ENCODE results near the gene RTP2. TPM values are rescaled to one million over a fixed set of nuclear protein-coding genes. Genes with fewer than 3 reads are reported as not detected.

Gene RTP2
- total and polyA plus RNA-seq, 5 donors from 2014 or later = not detected

DNA sequence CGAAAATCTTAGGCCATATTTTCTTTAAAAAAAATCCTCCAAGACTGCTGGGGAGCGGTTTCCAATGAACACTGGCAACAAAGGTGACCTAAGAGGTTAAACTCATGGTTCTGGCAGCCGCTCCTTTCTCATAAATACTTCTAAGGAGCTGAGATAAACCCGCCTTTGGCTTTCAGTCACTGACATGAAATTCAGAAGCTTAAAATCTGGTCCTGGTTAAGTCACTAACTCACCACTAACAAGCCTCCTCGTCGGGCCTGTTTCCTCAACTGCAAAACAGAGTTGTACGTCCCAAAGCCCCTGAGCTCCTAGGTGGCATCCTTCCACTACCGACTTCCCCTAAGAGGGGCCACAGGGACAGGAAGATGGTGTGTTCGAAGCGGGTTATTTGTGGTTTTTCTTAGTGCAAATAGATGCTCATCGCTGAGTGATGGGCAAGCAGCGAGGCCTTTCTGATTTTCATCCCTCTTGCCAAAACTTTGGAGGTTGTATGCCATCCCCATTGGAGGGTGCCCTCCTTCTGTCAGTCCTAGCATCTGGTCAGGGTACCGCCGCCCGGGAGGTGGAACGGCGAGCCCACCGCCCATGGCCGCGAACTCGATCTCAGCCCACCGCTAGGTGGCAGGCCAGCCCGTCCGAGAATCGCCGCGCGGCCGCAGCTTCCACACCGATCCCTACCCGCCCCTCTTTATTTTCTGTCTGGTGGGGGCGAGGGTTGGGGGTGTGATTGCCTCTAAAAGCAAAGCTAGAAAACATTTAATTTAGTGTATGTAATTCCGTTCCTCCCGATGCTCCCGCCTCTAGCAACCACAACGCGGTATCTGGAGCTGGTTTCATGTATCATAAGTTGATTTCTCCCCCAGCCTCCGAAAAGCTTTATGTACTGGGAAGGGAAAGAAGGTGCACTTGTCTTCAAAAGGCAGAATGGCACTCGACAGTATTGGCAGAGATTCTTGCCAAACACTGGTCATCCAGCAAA lies 38.4 kb upstream of the RTP2 start:
- Histone ChIP-seq H3K9me3 (ENCODE audit: control insufficient read depth in 2 of 2, low read length in 2 of 2) (no peaks in the 10 kb centered on the region), H3K4me1 (ENCODE audit: control insufficient read depth, insufficient read depth, low read length, poor library complexity, severe bottlenecking) (peaks cover 77% of the 10 kb centered on the region), H3K4me3 (ENCODE audit: low read depth, low read length) (peak overlapping the region; percentile 97), H3K36me3 (ENCODE audit: control insufficient read depth, insufficient read depth, low read length) (no peaks in the 10 kb centered on the region), H3K27me3 (ENCODE audit: control insufficient read depth, insufficient read depth, low read length) (no peaks in the 10 kb centered on the region), H3K27ac (ENCODE audit: insufficient read depth, low read length, poor library complexity, severe bottlenecking) (peak overlapping the region; percentile 86)
- ATAC-seq (ENCODE audit: low read depth in 2 of 2) = peak; percentile 5 to 6
- peak overlapping the region; percentile 98 to 100 (median 100) for H3K27ac Mint-ChIP-seq
- peak overlapping the region; percentile 95 to 98 (median 97) for H3K4me3 Mint-ChIP-seq
- no peaks in the 10 kb centered on the region for H3K9me3 Mint-ChIP-seq
- peaks cover 6% of the 10 kb centered on the region for H3K27me3 Mint-ChIP-seq
- DNase-seq = peak; percentile 50 to 71 (median 69)
- no peaks in the 10 kb centered on the region for H3K36me3 Mint-ChIP-seq
- H3K4me1 Mint-ChIP-seq = peaks cover 14 to 61% (median 33%) of the 10 kb centered on the region in 4 donors

DNA sequence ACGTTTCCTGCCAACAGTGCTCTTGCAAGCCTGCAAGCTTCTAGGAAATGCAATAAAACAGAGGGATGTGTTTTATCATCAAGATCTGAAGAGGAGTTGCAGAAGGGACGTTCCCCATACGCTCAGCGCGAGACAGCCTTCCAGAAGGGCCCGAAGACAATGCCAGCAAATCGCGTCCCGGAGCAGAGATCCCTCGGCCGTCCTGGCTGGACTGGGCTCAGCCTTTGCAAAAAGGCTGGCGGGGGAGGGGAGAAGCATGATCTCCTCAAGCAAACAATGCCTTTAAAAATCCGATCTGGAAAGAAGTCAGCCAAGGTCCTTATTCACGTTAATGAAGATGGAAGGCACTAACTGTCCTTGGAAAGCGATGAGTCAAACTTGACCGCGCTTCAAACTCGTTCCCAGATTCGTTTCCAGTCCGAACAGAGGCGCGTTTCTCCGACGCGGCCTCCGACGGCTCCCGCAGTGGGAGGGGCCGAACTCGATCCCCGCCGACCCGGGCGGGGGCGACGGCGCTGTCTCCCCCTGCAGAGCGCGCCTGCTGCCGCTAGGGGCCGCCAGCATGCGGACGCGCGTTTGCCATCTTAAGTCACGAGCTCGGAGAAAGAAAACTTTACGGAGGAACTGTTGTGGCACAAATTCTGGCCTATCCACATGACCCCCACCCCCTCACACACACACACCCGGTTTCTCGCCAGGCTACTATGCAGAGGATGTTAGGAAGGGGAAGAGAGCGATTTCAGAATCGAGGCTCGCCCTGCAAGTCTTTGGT lies 37.4 kb upstream of the RTP2 start:
- H3K4me1 Mint-ChIP-seq = peaks cover 14 to 58% (median 31%) of the 10 kb centered on the region in 4 donors
- peak overlapping the region; percentile 86 for H3K27ac ChIP-seq (ENCODE audit: insufficient read depth, low read length, poor library complexity, severe bottlenecking)
- peak overlapping the region; percentile 97 for H3K4me3 ChIP-seq (ENCODE audit: low read depth, low read length)
- no peaks in the 10 kb centered on the region for H3K9me3 ChIP-seq (ENCODE audit: control insufficient read depth in 2 of 2, low read length in 2 of 2)
- peak; percentile 68 to 88 (median 80) for DNase-seq
- H3K36me3 Mint-ChIP-seq = no peaks in the 10 kb centered on the region
- no peaks in the 10 kb centered on the region for H3K9me3 Mint-ChIP-seq
- H3K36me3 ChIP-seq (ENCODE audit: control insufficient read depth, insufficient read depth, low read length) = no peaks in the 10 kb centered on the region
- peak overlapping the region; percentile 98 to 100 (median 100) for H3K27ac Mint-ChIP-seq
- peak; percentile 41 to 43 for ATAC-seq (ENCODE audit: low read depth in 2 of 2)
- no peaks in the 10 kb centered on the region for H3K27me3 Mint-ChIP-seq
- H3K27me3 ChIP-seq (ENCODE audit: control insufficient read depth, insufficient read depth, low read length) = no peaks in the 10 kb centered on the region
- H3K4me1 ChIP-seq (ENCODE audit: control insufficient read depth, insufficient read depth, low read length, poor library complexity, severe bottlenecking) = peaks cover 75% of the 10 kb centered on the region
- peak overlapping the region; percentile 95 to 98 (median 97) for H3K4me3 Mint-ChIP-seq

DNA sequence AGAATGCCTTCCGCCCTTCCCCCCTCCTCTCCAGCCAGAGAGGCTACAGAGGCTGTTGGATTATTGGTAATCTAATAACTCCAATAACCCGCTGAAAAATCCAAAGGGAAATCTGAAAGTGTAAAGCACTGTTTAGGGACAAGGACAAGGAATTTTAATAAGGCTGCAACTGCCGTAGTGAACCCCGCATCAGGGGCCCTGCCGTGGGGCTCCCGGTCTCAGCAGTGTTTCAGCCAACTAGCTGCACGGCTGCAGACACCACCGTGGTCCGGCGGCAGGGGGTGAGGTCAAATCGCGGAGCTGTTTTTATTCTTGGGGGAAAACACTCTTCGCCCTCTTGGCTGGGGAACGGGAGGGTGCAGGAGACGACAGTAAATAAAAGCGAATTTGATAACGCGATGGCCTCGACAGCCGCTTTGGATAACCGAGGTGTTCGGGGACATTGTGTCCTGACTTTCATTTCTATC lies 36.8 kb upstream of the RTP2 start:
- H3K27me3 Mint-ChIP-seq = no peaks in the 10 kb centered on the region
- peak overlapping the region; percentile 95 to 98 (median 97) for H3K4me3 Mint-ChIP-seq
- peaks cover 14 to 58% (median 32%) of the 10 kb centered on the region in 4 donors for H3K4me1 Mint-ChIP-seq
- peak overlapping the region; percentile 97 for H3K4me3 ChIP-seq (ENCODE audit: low read depth, low read length)
- no peaks in the 10 kb centered on the region for H3K27me3 ChIP-seq (ENCODE audit: control insufficient read depth, insufficient read depth, low read length)
- no peaks in the 10 kb centered on the region for H3K9me3 Mint-ChIP-seq
- peaks cover 71% of the 10 kb centered on the region for H3K4me1 ChIP-seq (ENCODE audit: control insufficient read depth, insufficient read depth, low read length, poor library complexity, severe bottlenecking)
- H3K9me3 ChIP-seq (ENCODE audit: control insufficient read depth in 2 of 2, low read length in 2 of 2) = no peaks in the 10 kb centered on the region
- peak overlapping the region; percentile 93 to 100 (median 98) for H3K27ac Mint-ChIP-seq
- ATAC-seq (ENCODE audit: low read depth in 2 of 2) (no peak), DNase-seq (peak in 2 of 3 donors; percentile 18 to 46)
- H3K36me3 Mint-ChIP-seq = no peaks in the 10 kb centered on the region
- peak overlapping the region; percentile 86 for H3K27ac ChIP-seq (ENCODE audit: insufficient read depth, low read length, poor library complexity, severe bottlenecking)
- H3K36me3 ChIP-seq (ENCODE audit: control insufficient read depth, insufficient read depth, low read length) = no peaks in the 10 kb centered on the region

DNA sequence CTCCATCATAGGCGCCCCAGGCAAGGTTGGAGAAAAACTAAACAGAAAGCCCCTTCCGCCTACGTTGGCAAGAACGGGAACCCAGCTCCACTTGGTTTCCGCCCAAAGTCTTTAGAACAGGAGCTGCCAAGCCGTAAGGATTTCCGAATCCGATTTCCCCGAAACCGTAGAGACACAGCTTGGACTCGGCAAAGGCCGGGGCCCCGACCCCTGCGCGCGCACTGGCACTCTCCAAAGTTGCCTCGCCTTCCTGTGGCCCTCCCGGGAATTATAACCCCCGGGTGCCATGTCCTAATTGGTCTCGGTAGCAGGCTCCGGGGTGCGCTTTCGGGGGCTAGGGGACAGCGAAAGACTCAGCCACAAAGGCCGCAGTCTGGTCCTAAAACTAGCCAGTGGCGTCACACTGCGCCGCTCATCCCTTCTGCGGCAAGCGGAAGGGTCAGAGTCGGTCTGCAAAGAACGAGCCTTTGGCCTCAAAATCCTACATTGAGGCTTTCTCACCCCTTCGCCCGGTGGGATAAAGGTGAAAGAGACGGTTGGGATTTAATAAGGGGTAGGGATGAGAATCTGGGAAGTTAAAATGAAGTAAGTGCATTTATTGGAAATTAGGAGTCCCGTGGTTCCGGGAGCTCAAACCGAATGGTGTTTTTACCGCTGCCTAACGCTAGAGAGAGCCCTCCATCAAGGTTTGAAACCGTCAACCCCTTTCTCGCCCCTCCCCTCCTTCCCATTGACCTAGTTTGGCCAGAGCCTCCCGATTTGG lies 36.2 kb upstream of the RTP2 start:
- peaks cover under 1% of the 10 kb centered on the region for H3K36me3 Mint-ChIP-seq
- peaks cover 65% of the 10 kb centered on the region for H3K4me1 ChIP-seq (ENCODE audit: control insufficient read depth, insufficient read depth, low read length, poor library complexity, severe bottlenecking)
- H3K27me3 Mint-ChIP-seq = no peaks in the 10 kb centered on the region
- H3K27ac ChIP-seq (ENCODE audit: insufficient read depth, low read length, poor library complexity, severe bottlenecking) = peak overlapping the region; percentile 86
- ATAC-seq (ENCODE audit: low read depth in 2 of 2) (peak; percentile 33 to 36), DNase-seq (peak; percentile 60 to 87 (median 73))
- no peaks in the 10 kb centered on the region for H3K9me3 ChIP-seq (ENCODE audit: control insufficient read depth in 2 of 2, low read length in 2 of 2)
- H3K27me3 ChIP-seq (ENCODE audit: control insufficient read depth, insufficient read depth, low read length) = no peaks in the 10 kb centered on the region
- peaks cover 14 to 55% (median 32%) of the 10 kb centered on the region in 4 donors for H3K4me1 Mint-ChIP-seq
- no peaks in the 10 kb centered on the region for H3K9me3 Mint-ChIP-seq
- peak overlapping the region; percentile 93 to 100 (median 98) for H3K27ac Mint-ChIP-seq
- H3K4me3 Mint-ChIP-seq = peak overlapping the region; percentile 95 to 98 (median 97)
- peak overlapping the region; percentile 97 for H3K4me3 ChIP-seq (ENCODE audit: low read depth, low read length)
- peaks cover 1% of the 10 kb centered on the region for H3K36me3 ChIP-seq (ENCODE audit: control insufficient read depth, insufficient read depth, low read length)

DNA sequence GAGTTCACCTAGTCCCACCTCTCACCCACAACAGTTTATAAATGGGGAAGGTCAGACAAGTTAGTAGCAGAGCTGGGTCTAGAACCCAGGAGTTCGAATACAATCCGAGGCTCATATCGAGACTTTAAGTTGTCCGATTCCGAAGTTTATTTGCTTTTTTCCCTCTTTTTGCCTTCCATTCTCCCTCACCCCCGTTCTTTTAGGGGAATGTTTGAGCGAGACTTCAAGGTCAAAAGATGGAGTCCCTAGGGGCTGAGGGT lies 35.6 kb upstream of the RTP2 start:
- Histone ChIP-seq H3K4me1 (ENCODE audit: control insufficient read depth, insufficient read depth, low read length, poor library complexity, severe bottlenecking) (peaks cover 60% of the 10 kb centered on the region), H3K27me3 (ENCODE audit: control insufficient read depth, insufficient read depth, low read length) (no peaks in the 10 kb centered on the region), H3K4me3 (ENCODE audit: low read depth, low read length) (peak overlapping the region; percentile 97), H3K36me3 (ENCODE audit: control insufficient read depth, insufficient read depth, low read length) (peaks cover 3% of the 10 kb centered on the region), H3K27ac (ENCODE audit: insufficient read depth, low read length, poor library complexity, severe bottlenecking) (peak overlapping the region; percentile 86), H3K9me3 (ENCODE audit: control insufficient read depth in 2 of 2, low read length in 2 of 2) (no peaks in the 10 kb centered on the region)
- DNase-seq = no peak
- no peak for ATAC-seq (ENCODE audit: low read depth in 2 of 2)
- no peaks in the 10 kb centered on the region for H3K9me3 Mint-ChIP-seq
- peaks cover 4% of the 10 kb centered on the region for H3K36me3 Mint-ChIP-seq
- H3K27ac Mint-ChIP-seq = peak overlapping the region; percentile 93 to 100 (median 98)
- peak overlapping the region; percentile 95 to 98 (median 97) for H3K4me3 Mint-ChIP-seq
- peaks cover 14 to 54% (median 33%) of the 10 kb centered on the region in 4 donors for H3K4me1 Mint-ChIP-seq
- no peaks in the 10 kb centered on the region for H3K27me3 Mint-ChIP-seq

DNA sequence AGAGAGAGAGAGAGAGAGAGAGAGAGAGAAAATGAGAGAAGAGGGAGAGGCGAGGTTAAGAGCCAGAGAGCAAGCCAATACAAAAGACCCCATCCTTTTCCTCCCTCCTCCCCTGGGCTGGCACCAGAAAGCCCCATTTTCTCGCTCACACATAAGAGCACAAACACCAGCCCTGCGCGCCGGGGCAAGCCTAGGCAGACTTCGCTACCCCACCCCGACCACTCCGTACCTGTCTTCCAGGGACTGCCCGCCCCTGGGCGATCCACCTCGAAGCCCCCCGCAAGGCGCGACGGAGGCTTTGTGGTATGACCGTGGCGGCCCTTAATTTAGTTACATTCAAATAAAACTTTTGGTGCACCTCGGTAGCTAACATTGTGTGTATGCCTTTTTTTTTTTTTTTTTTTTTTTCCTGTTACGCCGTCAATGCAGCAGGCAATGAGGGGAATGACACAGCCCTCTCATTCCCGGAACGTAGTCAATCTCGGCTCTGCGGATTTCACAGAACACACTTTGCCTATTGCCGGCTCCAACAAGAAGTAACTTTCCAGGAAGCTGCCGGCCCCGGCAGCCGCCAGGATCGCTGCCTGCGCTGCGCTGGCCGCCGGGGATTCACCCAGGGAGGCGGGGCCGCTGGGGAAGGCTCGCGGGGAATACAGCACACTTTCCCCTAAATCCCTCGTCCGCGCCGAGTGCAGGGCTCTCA lies 35.2 kb upstream of the RTP2 start:
- peaks cover 4% of the 10 kb centered on the region for H3K36me3 Mint-ChIP-seq
- ATAC-seq (ENCODE audit: low read depth in 2 of 2) (no peak), DNase-seq (peak; percentile 20 to 61 (median 24))
- Histone ChIP-seq H3K4me1 (ENCODE audit: control insufficient read depth, insufficient read depth, low read length, poor library complexity, severe bottlenecking) (peaks cover 55% of the 10 kb centered on the region), H3K9me3 (ENCODE audit: control insufficient read depth in 2 of 2, low read length in 2 of 2) (no peaks in the 10 kb centered on the region), H3K36me3 (ENCODE audit: control insufficient read depth, insufficient read depth, low read length) (peaks cover 3% of the 10 kb centered on the region), H3K27me3 (ENCODE audit: control insufficient read depth, insufficient read depth, low read length) (no peaks in the 10 kb centered on the region), H3K27ac (ENCODE audit: insufficient read depth, low read length, poor library complexity, severe bottlenecking) (peak overlapping the region; percentile 86), H3K4me3 (ENCODE audit: low read depth, low read length) (peak overlapping the region; percentile 97)
- no peaks in the 10 kb centered on the region for H3K27me3 Mint-ChIP-seq
- H3K9me3 Mint-ChIP-seq = no peaks in the 10 kb centered on the region
- H3K4me1 Mint-ChIP-seq = peaks cover 14 to 49% (median 33%) of the 10 kb centered on the region in 4 donors
- peak overlapping the region; percentile 93 to 100 (median 97) for H3K27ac Mint-ChIP-seq
- peak overlapping the region; percentile 95 to 98 (median 97) for H3K4me3 Mint-ChIP-seq

Data from CD4-positive, CD25-positive, alpha-beta regulatory T cell (primary cell).